NCI-H2171 (cell line): ENCODE measurements around the gene CTPS1.

Experiments used
- DNase-seq: peaks from one replicate; lab custom pipeline; 2025; lab: John Stamatoyannopoulos, UW

CTPS1 gene

GRCh38 chr1:41003127-41003639, 23.7 kb downstream of the CTPS1 start:
- no peak for DNase-seq

GRCh38 chr1:41003640-41004220, 24.2 kb downstream of the CTPS1 start:
- peak; percentile 92 for DNase-seq

- DNase-seq: no peak
These were observed 26.4 kb downstream of the CTPS1 start for GRCh38 chr1:41005876-41006275.

- DNase-seq: no peak
These were observed 27.7 kb downstream of the CTPS1 start for GRCh38 chr1:41006942-41007865.

GRCh38 chr1:41009466-41009865, 30.0 kb downstream of the CTPS1 start:
- no peak for DNase-seq

- DNase-seq: no peak
These were observed 30.8 kb downstream of the CTPS1 start for GRCh38 chr1:41010345-41010744.

- DNase-seq: no peak
These were observed 33.5 kb downstream of the CTPS1 start for GRCh38 chr1:41013024-41013423.

- no peak for DNase-seq
These were observed 34.3 kb downstream of the CTPS1 start for GRCh38 chr1:41013796-41014195.

GRCh38 chr1:41014871-41015270, 35.4 kb downstream of the CTPS1 start:
- no peak for DNase-seq

- no peak for DNase-seq
These were observed 35.9 kb downstream of the CTPS1 start for GRCh38 chr1:41015281-41015896.

- DNase-seq: no peak
These were observed 36.5 kb downstream of the CTPS1 start for GRCh38 chr1:41015897-41016470.

- DNase-seq: no peak
These were observed 37.9 kb downstream of the CTPS1 start for GRCh38 chr1:41017141-41018017.

- no peak for DNase-seq
These were observed 38.5 kb downstream of the CTPS1 start for GRCh38 chr1:41018018-41018410.

GRCh38 chr1:41019353-41019745, 39.9 kb downstream of the CTPS1 start:
- DNase-seq: no peak

- DNase-seq: no peak
These were observed 40.6 kb downstream of the CTPS1 start for GRCh38 chr1:41020109-41020576.

- DNase-seq: no peak
These were observed 41.2 kb downstream of the CTPS1 start for GRCh38 chr1:41020654-41021053.

- no peak for DNase-seq
These were observed 42.2 kb downstream of the CTPS1 start, which contains the start of gene SLFNL1 for GRCh38 chr1:41021526-41022308. SLFNL1 (minus strand) TSS chr1:41021725; CDS start chr1:41020660, 1,065 bp downstream.

GRCh38 chr1:41022424-41022823, 42.9 kb downstream of the CTPS1 start:
- DNase-seq: no peak

- no peak for DNase-seq
These were observed 43.9 kb downstream of the CTPS1 start for GRCh38 chr1:41023279-41023990.

GRCh38 chr1:41024953-41025352, 45.5 kb downstream of the CTPS1 start:
- no peak for DNase-seq
